HG03558 (cell line): Measurements from ENCODE around the gene OLR1.

Source experiments
- ATAC-seq: cut with Tn5 transposase; IDR thresholded peaks from one replicate; pipeline ENCODE4 v1.9.1; 2021; ENCODE audit warnings: moderate number of reproducible peaks; ENCODE audit not compliant: unreplicated experiment; ENCODE audit errors: extremely low read depth

Gene OLR1

GRCh38 chr12:10113075-10113474 is 58.9 kb downstream of the OLR1 start:
- ATAC-seq, result no peak

- no peak for ATAC-seq
These were observed 60.5 kb downstream of the OLR1 start for GRCh38 chr12:10111451-10111850.

GRCh38 chr12:10110256-10110844 is 61.6 kb downstream of the OLR1 start:
- no peak for ATAC-seq
